ENCODE data around the gene TDP2. TPM values are rescaled to one million over a fixed set of nuclear protein-coding genes. Genes with fewer than 3 reads are reported as not detected.

Gene TDP2
- total and polyA plus RNA-seq, 12 donors = 20.0 to 30.9 (median 24.3) TPM

DNA sequence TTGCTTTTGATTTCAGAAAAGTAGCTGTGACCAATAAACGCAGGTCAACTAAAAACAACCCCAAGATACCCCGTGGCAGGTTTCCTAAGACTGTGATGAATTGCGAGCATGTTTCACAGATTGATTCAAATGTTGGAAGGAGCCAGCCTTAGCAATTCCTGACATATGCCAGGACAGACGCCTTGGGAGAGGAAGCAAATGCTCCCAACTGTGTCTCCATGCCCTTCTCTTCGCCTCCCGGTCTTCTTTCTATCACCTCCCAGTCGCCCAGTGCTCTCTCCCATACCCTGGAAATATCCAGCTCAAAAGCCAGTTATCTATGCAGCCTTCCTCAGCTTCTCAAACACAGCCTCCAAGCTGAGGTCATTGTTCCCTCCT, 52.7 kb downstream of the TDP2 start:
- Histone ChIP-seq H3K36me3 (no peaks in the 10 kb centered on the region), H3K4me1 (no peaks in the 10 kb centered on the region), H3K27ac (no peak overlapping the region), H3K9me3 (no peaks in the 10 kb centered on the region), H3K4me3 (no peak overlapping the region), H3K27me3 (peaks cover 0 to 23% (median 5%) of the 10 kb centered on the region in 7 donors)
- intact Hi-C loops (cut with DNase I) = no loop called here
- DNase-seq (no peak), ATAC-seq (no peak)
- WGBS, 2 donors = 36 to 41% methylated on average over 7 of the region's 7 CpGs
- TF ChIP-seq, protein P1, sequence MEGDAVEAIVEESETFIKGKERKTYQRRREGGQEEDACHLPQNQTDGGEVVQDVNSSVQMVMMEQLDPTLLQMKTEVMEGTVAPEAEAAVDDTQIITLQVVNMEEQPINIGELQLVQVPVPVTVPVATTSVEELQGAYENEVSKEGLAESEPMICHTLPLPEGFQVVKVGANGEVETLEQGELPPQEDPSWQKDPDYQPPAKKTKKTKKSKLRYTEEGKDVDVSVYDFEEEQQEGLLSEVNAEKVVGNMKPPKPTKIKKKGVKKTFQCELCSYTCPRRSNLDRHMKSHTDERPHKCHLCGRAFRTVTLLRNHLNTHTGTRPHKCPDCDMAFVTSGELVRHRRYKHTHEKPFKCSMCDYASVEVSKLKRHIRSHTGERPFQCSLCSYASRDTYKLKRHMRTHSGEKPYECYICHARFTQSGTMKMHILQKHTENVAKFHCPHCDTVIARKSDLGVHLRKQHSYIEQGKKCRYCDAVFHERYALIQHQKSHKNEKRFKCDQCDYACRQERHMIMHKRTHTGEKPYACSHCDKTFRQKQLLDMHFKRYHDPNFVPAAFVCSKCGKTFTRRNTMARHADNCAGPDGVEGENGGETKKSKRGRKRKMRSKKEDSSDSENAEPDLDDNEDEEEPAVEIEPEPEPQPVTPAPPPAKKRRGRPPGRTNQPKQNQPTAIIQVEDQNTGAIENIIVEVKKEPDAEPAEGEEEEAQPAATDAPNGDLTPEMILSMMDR (IDR thresholded peaks at IDR 0.05) = no peak

GRCh38 chr6:24613361-24614042, 53.2 kb downstream of the TDP2 start:
- no peaks in the 10 kb centered on the region for H3K36me3 ChIP-seq
- ATAC-seq (no peak), DNase-seq (no peak)
- H3K9me3 ChIP-seq = no peaks in the 10 kb centered on the region
- H3K4me3 ChIP-seq = no peak overlapping the region
- intact Hi-C loops (cut with DNase I) = no loop called here
- WGBS, 2 donors = 80% methylated on average over 2 of the region's 2 CpGs
- no peak overlapping the region for H3K27ac ChIP-seq
- H3K27me3 ChIP-seq = peaks cover 0 to 23% (median 5%) of the 10 kb centered on the region in 7 donors
- H3K4me1 ChIP-seq = no peaks in the 10 kb centered on the region
- TF ChIP-seq, protein P1 (IDR thresholded peaks at IDR 0.05) = no peak

DNA sequence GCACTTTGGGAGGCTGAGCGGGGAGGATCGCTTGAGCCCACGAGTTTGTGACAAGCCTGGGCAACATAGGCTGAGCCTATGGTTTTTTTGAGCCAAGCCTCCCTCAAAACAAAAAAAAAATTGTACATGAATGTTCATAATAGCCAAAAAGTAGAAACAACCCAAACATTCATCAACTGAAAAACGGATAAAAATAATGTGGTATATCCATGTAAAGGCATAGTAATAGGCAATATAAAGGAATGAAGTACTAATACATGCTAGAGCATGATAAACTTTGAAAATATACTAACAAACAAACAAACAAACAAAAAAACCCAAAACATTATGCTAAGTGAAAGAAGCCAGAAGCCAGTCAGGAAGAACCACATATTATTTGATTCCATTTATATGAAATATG, 56.0 kb downstream of the TDP2 start:
- no peak for DNase-seq
- Histone ChIP-seq H3K9me3 (no peaks in the 10 kb centered on the region), H3K27me3 (peaks cover 0 to 19% (median 3%) of the 10 kb centered on the region in 7 donors), H3K27ac (no peak overlapping the region), H3K4me3 (no peak overlapping the region), H3K36me3 (no peaks in the 10 kb centered on the region), H3K4me1 (no peaks in the 10 kb centered on the region)
- WGBS, 2 donors = 93 to 96% methylated on average over 4 of the region's 4 CpGs
- intact Hi-C loops (cut with DNase I) = no loop called here
- TF ChIP-seq, protein P1 (IDR thresholded peaks at IDR 0.05) = no peak
- no peak for ATAC-seq

DNA sequence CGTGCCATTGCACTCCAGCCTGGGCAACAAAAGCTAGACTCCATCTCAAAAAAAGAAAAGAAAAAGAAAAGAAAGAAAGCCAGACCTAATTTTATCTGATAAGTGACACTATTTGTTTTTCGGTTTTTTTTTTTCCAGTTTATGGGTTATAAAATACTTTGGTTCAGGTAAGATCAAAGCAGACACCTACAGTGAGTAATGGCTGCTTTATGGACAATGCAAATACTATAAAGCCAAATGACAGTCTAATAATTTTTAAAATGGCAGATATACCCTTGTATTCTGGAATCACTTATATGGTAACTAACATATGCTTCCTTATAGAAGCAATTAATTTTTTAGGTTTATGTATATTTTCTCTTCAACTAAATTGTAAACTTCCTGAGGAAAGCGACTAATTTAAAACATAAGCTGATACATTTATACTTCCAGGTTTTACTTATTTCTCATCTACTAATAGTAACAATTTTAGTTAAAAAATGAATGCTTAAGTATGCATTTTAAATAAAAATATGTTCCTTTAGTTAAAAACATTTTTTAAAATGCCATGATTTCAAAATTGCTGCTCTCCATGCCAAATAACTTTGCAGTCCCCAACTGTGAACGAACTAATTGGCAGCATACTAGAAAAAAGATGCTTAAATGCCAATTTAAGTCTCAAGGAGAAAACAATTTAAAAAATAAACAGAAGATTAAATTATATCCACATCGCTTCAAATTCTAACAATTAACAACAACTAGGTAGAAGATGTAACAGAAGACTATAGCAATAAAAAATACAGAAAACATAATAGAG, 59.2 kb downstream of the TDP2 start:
- TF ChIP-seq, protein P1 (IDR thresholded peaks at IDR 0.05) = no peak
- 92 to 93% methylated on average over 5 of the region's 5 CpGs for WGBS, 2 donors
- no peaks in the 10 kb centered on the region for H3K4me1 ChIP-seq
- no peak overlapping the region for H3K27ac ChIP-seq
- H3K9me3 ChIP-seq = no peaks in the 10 kb centered on the region
- intact Hi-C loops (cut with DNase I) = no loop called here
- no peak for DNase-seq
- ATAC-seq = no peak
- H3K4me3 ChIP-seq = no peak overlapping the region
- H3K27me3 ChIP-seq = peaks cover 0 to 8% (median 0%) of the 10 kb centered on the region in 7 donors
- H3K36me3 ChIP-seq = no peaks in the 10 kb centered on the region

Measured in heart right ventricle (tissue), 16 donors.